ENCODE measurements around the gene STAT5A. TPM values are rescaled to one million over a fixed set of nuclear protein-coding genes. Genes with fewer than 3 reads are reported as not detected.

The STAT5A gene
- total and polyA plus RNA-seq, 2 donors from 2014 or later = 11.5 to 47.9 TPM

DNA sequence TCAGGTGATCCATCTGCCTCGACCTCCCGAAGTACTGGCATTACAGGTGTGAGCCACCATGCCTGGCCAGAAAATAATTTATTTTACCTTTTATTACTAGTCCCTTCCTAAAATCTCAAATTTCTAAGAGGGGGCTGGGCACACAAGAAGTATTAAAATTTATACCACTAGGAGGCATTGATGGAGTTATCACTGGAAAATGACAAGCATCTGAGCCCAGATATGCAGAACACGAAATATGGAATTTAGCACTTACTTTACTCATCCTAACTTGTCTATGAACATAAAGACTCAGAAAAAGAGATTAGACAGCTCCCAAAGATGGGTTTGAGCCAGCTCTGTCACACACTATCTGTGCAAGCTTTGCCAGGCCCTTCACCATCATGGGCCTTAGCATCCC is 46.4 kb downstream of the STAT5A start:
- no peaks in the 10 kb centered on the region for H3K9me3 ChIP-seq (ENCODE audit: control insufficient read depth in 2 of 3, insufficient read depth in 1 of 3, low read length in 3 of 3)
- no peak overlapping the region for H3K4me3 ChIP-seq (ENCODE audit: low read length in 3 of 3)
- H3K4me1 ChIP-seq (ENCODE audit: control insufficient read depth in 2 of 3, insufficient read depth in 2 of 3, low read depth in 1 of 3, low read length in 3 of 3) = peaks cover 0 to 2% (median under 1%) of the 10 kb centered on the region in 3 donors
- DNase-seq = no peak
- peaks cover 2 to 64% (median 41%) of the 10 kb centered on the region in 3 donors for H3K36me3 ChIP-seq (ENCODE audit: control insufficient read depth in 2 of 3, insufficient read depth in 3 of 3, low read length in 3 of 3)
- no peak overlapping the region for H3K27ac ChIP-seq (ENCODE audit: low read depth in 2 of 2, low read length in 2 of 2)
- TF ChIP-seq, protein P1, sequence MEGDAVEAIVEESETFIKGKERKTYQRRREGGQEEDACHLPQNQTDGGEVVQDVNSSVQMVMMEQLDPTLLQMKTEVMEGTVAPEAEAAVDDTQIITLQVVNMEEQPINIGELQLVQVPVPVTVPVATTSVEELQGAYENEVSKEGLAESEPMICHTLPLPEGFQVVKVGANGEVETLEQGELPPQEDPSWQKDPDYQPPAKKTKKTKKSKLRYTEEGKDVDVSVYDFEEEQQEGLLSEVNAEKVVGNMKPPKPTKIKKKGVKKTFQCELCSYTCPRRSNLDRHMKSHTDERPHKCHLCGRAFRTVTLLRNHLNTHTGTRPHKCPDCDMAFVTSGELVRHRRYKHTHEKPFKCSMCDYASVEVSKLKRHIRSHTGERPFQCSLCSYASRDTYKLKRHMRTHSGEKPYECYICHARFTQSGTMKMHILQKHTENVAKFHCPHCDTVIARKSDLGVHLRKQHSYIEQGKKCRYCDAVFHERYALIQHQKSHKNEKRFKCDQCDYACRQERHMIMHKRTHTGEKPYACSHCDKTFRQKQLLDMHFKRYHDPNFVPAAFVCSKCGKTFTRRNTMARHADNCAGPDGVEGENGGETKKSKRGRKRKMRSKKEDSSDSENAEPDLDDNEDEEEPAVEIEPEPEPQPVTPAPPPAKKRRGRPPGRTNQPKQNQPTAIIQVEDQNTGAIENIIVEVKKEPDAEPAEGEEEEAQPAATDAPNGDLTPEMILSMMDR (IDR thresholded peaks at IDR 0.05; ENCODE audit: borderline replicate concordance, extremely low read depth, insufficient read depth) = no peak
- intact Hi-C loops (cut with DNase I) = no loop called here
- no peak overlapping the region for H3K9ac ChIP-seq (ENCODE audit: low read length in 3 of 3)
- no peak for FAIRE-seq
- H3K27me3 ChIP-seq (ENCODE audit: control insufficient read depth, insufficient read depth, low read length) = no peaks in the 10 kb centered on the region

DNA sequence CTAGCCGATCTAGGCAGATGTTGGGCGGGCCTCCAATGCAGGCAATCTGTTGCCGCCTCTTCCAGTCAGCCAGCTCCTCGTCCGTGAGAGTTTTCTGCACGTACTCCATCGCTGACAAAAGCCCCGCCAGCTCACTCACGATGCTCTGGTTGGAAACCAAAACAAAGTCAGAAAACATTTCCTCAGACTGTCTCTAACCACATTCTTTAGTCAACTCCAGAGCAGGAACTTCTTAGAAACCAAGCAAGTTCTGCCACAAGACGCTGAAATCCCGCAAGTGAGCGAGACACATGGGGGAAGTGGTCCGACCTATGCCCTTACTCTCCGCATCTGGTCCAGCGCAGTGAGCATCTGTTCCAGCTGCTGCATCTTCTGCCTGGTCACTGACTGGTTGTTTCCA is 49.1 kb downstream of the STAT5A start:
- FAIRE-seq = no peak

DNA sequence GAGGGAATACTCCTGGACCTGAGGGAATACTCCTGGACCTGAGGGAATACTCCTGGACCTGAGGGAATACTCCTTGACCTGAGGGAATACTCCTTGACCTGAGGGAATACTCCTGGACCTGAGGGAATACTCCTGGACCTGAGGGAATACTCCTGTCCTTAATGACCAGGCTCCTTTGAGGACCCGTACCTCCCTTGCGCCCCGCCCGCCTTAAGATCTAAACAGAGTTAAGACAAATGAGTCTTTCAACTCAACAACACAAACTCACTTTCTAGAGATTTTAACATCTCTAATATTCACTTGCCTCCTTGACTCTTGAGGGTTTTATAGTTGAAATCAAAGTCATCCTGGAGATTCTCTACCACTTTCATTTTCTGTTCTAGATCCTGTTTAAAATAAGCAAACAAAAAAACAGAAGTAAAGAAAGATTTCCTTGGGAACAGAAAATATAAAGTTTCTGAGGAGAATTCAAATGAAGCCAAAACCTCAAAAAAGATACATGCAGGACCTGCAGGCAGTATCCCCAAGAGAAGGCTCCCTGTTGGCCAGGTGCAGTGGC is 50.2 kb downstream of the STAT5A start:
- peaks cover 0 to 67% (median 41%) of the 10 kb centered on the region in 3 donors for H3K36me3 ChIP-seq (ENCODE audit: control insufficient read depth in 2 of 3, insufficient read depth in 3 of 3, low read length in 3 of 3)
- no peak for DNase-seq
- FAIRE-seq = no peak
- H3K27ac ChIP-seq (ENCODE audit: low read depth in 2 of 2, low read length in 2 of 2) = no peak overlapping the region
- H3K27me3 ChIP-seq (ENCODE audit: control insufficient read depth, insufficient read depth, low read length) = no peaks in the 10 kb centered on the region
- H3K4me1 ChIP-seq (ENCODE audit: control insufficient read depth in 2 of 3, insufficient read depth in 2 of 3, low read depth in 1 of 3, low read length in 3 of 3) = no peaks in the 10 kb centered on the region
- H3K4me3 ChIP-seq (ENCODE audit: low read length in 3 of 3) = no peak overlapping the region
- no peaks in the 10 kb centered on the region for H3K9me3 ChIP-seq (ENCODE audit: control insufficient read depth in 2 of 3, insufficient read depth in 1 of 3, low read length in 3 of 3)
- H3K9ac ChIP-seq (ENCODE audit: low read length in 3 of 3) = no peak overlapping the region
- intact Hi-C loops (cut with DNase I) = no loop called here
- TF ChIP-seq, protein P1 (IDR thresholded peaks at IDR 0.05; ENCODE audit: borderline replicate concordance, extremely low read depth, insufficient read depth) = no peak

More for the DNA sequence above, 49.1 kb downstream of the STAT5A start:
- H3K27me3 ChIP-seq (ENCODE audit: control insufficient read depth, insufficient read depth, low read length) = no peaks in the 10 kb centered on the region
- H3K4me3 ChIP-seq (ENCODE audit: low read length in 3 of 3) = no peak overlapping the region
- H3K27ac ChIP-seq (ENCODE audit: low read depth in 2 of 2, low read length in 2 of 2) = no peak overlapping the region
- TF ChIP-seq, protein P1 (IDR thresholded peaks at IDR 0.05; ENCODE audit: borderline replicate concordance, extremely low read depth, insufficient read depth) = no peak
- no peak overlapping the region for H3K9ac ChIP-seq (ENCODE audit: low read length in 3 of 3)
- H3K9me3 ChIP-seq (ENCODE audit: control insufficient read depth in 2 of 3, insufficient read depth in 1 of 3, low read length in 3 of 3) = no peaks in the 10 kb centered on the region
- peaks cover 0 to 70% (median 44%) of the 10 kb centered on the region in 3 donors for H3K36me3 ChIP-seq (ENCODE audit: control insufficient read depth in 2 of 3, insufficient read depth in 3 of 3, low read length in 3 of 3)
- DNase-seq = no peak
- H3K4me1 ChIP-seq (ENCODE audit: control insufficient read depth in 2 of 3, insufficient read depth in 2 of 3, low read depth in 1 of 3, low read length in 3 of 3) = no peaks in the 10 kb centered on the region
- intact Hi-C loops (cut with DNase I) = no loop called here

DNA sequence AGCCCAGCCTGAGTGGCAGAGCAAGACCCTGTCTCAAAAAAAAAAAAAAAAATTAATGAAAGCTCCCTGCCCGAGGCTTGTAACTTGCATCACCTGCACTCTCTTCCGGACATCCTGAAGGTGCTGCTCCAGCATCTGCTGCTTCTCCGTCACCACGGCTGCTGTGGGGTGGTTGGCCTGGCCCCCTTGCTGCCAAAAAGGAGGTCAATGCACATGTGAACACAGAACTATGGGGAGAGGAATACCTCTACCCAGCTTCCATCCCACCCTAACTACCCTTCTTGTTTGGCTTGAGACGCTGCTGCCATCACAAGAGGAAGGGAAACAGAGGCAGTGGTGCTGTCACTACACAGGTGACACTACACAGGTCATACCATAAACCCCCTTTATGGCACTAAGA is 50.9 kb downstream of the STAT5A start:
- DNase-seq (no peak), FAIRE-seq (no peak)
- Histone ChIP-seq H3K9me3 (ENCODE audit: control insufficient read depth in 2 of 3, insufficient read depth in 1 of 3, low read length in 3 of 3) (no peaks in the 10 kb centered on the region), H3K36me3 (ENCODE audit: control insufficient read depth in 2 of 3, insufficient read depth in 3 of 3, low read length in 3 of 3) (peaks cover 2 to 61% (median 39%) of the 10 kb centered on the region in 3 donors), H3K27me3 (ENCODE audit: control insufficient read depth, insufficient read depth, low read length) (no peaks in the 10 kb centered on the region), H3K9ac (ENCODE audit: low read length in 3 of 3) (no peak overlapping the region), H3K4me1 (ENCODE audit: control insufficient read depth in 2 of 3, insufficient read depth in 2 of 3, low read depth in 1 of 3, low read length in 3 of 3) (no peaks in the 10 kb centered on the region), H3K27ac (ENCODE audit: low read depth in 2 of 2, low read length in 2 of 2) (no peak overlapping the region), H3K4me3 (ENCODE audit: low read length in 3 of 3) (no peak overlapping the region)
- TF ChIP-seq, protein P1 (IDR thresholded peaks at IDR 0.05; ENCODE audit: borderline replicate concordance, extremely low read depth, insufficient read depth) = no peak
- intact Hi-C loops (cut with DNase I) = no loop called here
